ENCODE data around the gene SUMO3.

DNA sequence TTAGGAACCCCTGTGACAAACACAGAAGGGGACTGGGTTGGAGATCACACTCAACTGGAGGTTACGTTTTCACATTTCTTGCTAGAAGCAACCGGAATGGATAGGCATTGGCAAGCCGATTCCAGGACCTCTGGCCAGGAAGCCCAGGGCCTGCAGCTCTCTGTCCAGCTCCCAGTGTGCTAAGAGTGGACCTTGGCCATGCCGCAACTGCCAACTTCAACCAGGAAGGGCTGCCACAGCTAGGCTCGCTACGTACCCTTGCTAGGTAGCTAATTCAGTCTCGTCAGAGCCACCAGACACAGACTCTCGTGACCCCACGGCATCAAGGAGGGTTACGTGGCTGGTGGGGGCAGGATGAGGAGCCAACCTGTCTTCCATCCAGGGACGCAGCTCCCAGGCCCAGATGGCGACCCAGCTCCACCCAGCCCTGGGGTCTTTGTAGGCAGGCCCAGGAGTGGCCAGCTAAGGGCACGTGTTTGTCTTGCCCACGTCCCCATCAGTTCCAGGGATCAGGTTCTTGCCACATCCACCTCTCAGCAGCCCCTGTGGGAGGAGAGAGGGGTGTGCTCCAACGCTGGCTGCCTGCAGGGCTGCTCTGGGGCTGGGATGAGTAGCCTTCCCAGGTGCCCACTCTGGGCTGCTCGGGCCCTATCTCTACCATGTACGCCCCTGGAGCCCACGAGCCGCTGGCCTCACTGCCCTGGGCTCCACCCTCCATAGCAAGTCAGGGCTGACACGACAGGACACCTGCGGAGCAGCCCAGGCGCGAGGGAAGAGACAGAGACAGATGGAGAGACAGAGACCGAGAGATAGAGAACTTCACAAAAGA, 55.4 kb downstream of the SUMO3 start:
- TF ChIP-seq, protein P1, sequence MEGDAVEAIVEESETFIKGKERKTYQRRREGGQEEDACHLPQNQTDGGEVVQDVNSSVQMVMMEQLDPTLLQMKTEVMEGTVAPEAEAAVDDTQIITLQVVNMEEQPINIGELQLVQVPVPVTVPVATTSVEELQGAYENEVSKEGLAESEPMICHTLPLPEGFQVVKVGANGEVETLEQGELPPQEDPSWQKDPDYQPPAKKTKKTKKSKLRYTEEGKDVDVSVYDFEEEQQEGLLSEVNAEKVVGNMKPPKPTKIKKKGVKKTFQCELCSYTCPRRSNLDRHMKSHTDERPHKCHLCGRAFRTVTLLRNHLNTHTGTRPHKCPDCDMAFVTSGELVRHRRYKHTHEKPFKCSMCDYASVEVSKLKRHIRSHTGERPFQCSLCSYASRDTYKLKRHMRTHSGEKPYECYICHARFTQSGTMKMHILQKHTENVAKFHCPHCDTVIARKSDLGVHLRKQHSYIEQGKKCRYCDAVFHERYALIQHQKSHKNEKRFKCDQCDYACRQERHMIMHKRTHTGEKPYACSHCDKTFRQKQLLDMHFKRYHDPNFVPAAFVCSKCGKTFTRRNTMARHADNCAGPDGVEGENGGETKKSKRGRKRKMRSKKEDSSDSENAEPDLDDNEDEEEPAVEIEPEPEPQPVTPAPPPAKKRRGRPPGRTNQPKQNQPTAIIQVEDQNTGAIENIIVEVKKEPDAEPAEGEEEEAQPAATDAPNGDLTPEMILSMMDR (IDR thresholded peaks at IDR 0.05; ENCODE audit: low read depth, low read length): no peak
- no peak for TF ChIP-seq EZH2phosphoT487 (IDR thresholded peaks at IDR 0.05; ENCODE audit: low read depth)

All from OCI-LY3 (cell line).